HCT116 (cell line): ENCODE measurements around the gene BACH1. TPM values are rescaled to one million over a fixed set of nuclear protein-coding genes. Genes with fewer than 3 reads are reported as not detected.

Source experiments
- ATAC-seq: fragments of 200-7000 bp; cut with Tn5 transposase; 2 replicates; pipeline ENCODE4 v1.9.1; 2020; ENCODE audit warnings: mild to moderate bottlenecking, moderate library complexity
- BruUV-seq: library from RNA; stranded (reverse); fragments of 400-500 nt; replicated peaks from 2 replicates; lab custom pipeline; 2021; lab: Mats Ljungman, UMichigan
- CTCF ChIA-PET: fragments of 300-600 bp; sonication (Branson Sonifier 250); formaldehyde crosslinking; loops from one replicate; lab custom pipeline; 2021; ENCODE audit warnings: antibody characterized with exemption; lab: Charles Lee
- POLR2A ChIA-PET: fragments of 300-600, 350-600 bp; sonication (Branson Sonifier 250); formaldehyde crosslinking; loops from one replicate; lab custom pipeline; 2021; ENCODE audit warnings: antibody characterized with exemption; lab: Charles Lee
- RAD21 ChIA-PET, 2 experiments: fragments of 300-600 bp; sonication (Branson Sonifier 250); formaldehyde crosslinking; loops; one replicate each; lab custom pipeline; 2023; ENCODE audit warnings: low total read pairs in 2 of 2; ENCODE audit not compliant: uncharacterized antibody in 2 of 2, unreplicated experiment in 2 of 2, low non-redundant PET in 1 of 2; lab: Charles Lee
- DNase-seq: peaks from one replicate; pipeline ENCODE4 v3.0.0-alpha.2; 2010; ENCODE audit warnings: low read depth, low spot score
- H2AFZ ChIP-seq: fragments of 200-600 bp; shearing (Covaris generic), sonication (generic); 2 replicates; pipeline ENCODE4 v1.6.1; 2017; ENCODE audit warnings: low read depth, mixed run types, mixed read lengths, antibody characterized with exemption, low read length; ENCODE audit not compliant: poor library complexity, severe bottlenecking
- H3K27ac ChIP-seq: 2 replicates; pipeline ENCODE4 v1.5.1; 2012; ENCODE audit warnings: low read depth, low read length
- H3K27me3 ChIP-seq: fragments of 200-600 bp; sonication (generic); 2 replicates; pipeline ENCODE4 v1.6.1; 2016; ENCODE audit warnings: mixed run types, low read length, mixed read lengths; ENCODE audit not compliant: insufficient read depth
- H3K36me3 ChIP-seq, 2 experiments: fragments of 200-500 bp in 1 of 2; fragments of 200-600 bp in 1 of 2; sonication (Bioruptor generic) in 1 of 2; sonication (generic) in 1 of 2; 2 replicates each; pipeline versions ENCODE4 v1.5.1 to v1.6.1; 2014 to 2016; ENCODE audit warnings: low read length in 2 of 2, inconsistent platforms in 1 of 2, mixed read lengths in 1 of 2, mixed run types in 1 of 2; ENCODE audit not compliant: insufficient read depth in 2 of 2, control insufficient read depth in 1 of 2
- H3K4me1 ChIP-seq, 2 experiments: fragments of 200-600 bp in 1 of 2; sonication (generic) in 1 of 2; 2 replicates each; pipeline versions ENCODE4 v1.5.1 to v1.6.1; 2012 to 2017; ENCODE audit warnings: low read length in 2 of 2, inconsistent platforms in 1 of 2, mild to moderate bottlenecking in 1 of 2, mixed read lengths in 1 of 2, mixed run types in 1 of 2, moderate library complexity in 1 of 2; ENCODE audit not compliant: insufficient read depth in 2 of 2, control insufficient read depth in 1 of 2
- H3K4me2 ChIP-seq: fragments of 200-600 bp; sonication (generic); 2 replicates; pipeline ENCODE4 v1.6.1; 2017; ENCODE audit warnings: mixed run types, low read length, mixed read lengths
- H3K4me3 ChIP-seq, 2 experiments: fragments of 200-600 bp in 1 of 2; sonication (generic) in 1 of 2; replicated peaks in 1 of 2; 2 replicates each; pipeline ENCODE4 v1.5.1; 2011 to 2016; ENCODE audit warnings: low read length in 2 of 2, control low read depth in 1 of 2, low read depth in 1 of 2, mild to moderate bottlenecking in 1 of 2, mixed read lengths in 1 of 2, mixed run types in 1 of 2
- H3K79me2 ChIP-seq: fragments of 200-600 bp; sonication (generic); 2 replicates; pipeline ENCODE4 v1.6.1; 2017; ENCODE audit warnings: mild to moderate bottlenecking, mixed run types, low read length, moderate library complexity, mixed read lengths; ENCODE audit not compliant: insufficient read depth
- H3K9ac ChIP-seq: fragments of 200-600 bp; sonication (generic); 2 replicates; pipeline ENCODE4 v1.6.1; 2016; ENCODE audit warnings: low read length, mixed read lengths
- H3K9me2 ChIP-seq: fragments of 200-600 bp; sonication (generic), shearing (Covaris generic); 2 replicates; pipeline ENCODE4 v1.6.1; 2017; ENCODE audit warnings: mixed run types, mild to moderate bottlenecking, moderate library complexity; ENCODE audit not compliant: insufficient read depth
- H3K9me3 ChIP-seq, 2 experiments: fragments of 200-500 bp in 1 of 2; fragments of 200-600 bp in 1 of 2; sonication (Bioruptor generic) in 1 of 2; sonication (generic) in 1 of 2; 2 replicates each; pipeline ENCODE4 v1.6.1; 2014 to 2017; ENCODE audit warnings: low read length in 2 of 2, mixed read lengths in 2 of 2, inconsistent platforms in 1 of 2, low read depth in 1 of 2, mild to moderate bottlenecking in 1 of 2, mixed run types in 1 of 2, moderate library complexity in 1 of 2; ENCODE audit not compliant: control insufficient read depth in 1 of 2, insufficient read depth in 1 of 2
- H4K20me1 ChIP-seq: fragments of 200-600 bp; sonication (generic), shearing (Covaris generic); 2 replicates; pipeline ENCODE4 v1.6.1; 2017; ENCODE audit warnings: mixed run types, mild to moderate bottlenecking, moderate library complexity; ENCODE audit not compliant: insufficient read depth
- ATF3 ChIP-seq: IDR thresholded peaks from 2 replicates; pipeline ENCODE4 v1.6.1; 2012
- CBX3 ChIP-seq: IDR thresholded peaks from 2 replicates; pipeline ENCODE4 v1.6.1; 2012; ENCODE audit warnings: low read depth
- CEBPB ChIP-seq: IDR thresholded peaks from 2 replicates; pipeline ENCODE4 v1.6.1; 2012; ENCODE audit warnings: low read depth
- CTCF ChIP-seq, 3 experiments: fragments of 200-600 bp in 1 of 3; sonication (generic) in 1 of 3; IDR thresholded peaks in 2 of 3; conservative IDR thresholded peaks in 1 of 3; 2 replicates each; pipeline ENCODE4 v1.5.1; 2012 to 2017; ENCODE audit warnings: low read depth in 2 of 3, low read length in 2 of 3, antibody characterized with exemption in 1 of 3, borderline replicate concordance in 1 of 3, control low read depth in 1 of 3, mild to moderate bottlenecking in 1 of 3, mixed read lengths in 1 of 3, mixed run types in 1 of 3, moderate library complexity in 1 of 3; ENCODE audit not compliant: insufficient read depth in 1 of 3
- EGR1 ChIP-seq: IDR thresholded peaks from 2 replicates; pipeline ENCODE4 v1.6.1; 2012; ENCODE audit warnings: low read depth
- ELF1 ChIP-seq: IDR thresholded peaks from 2 replicates; pipeline ENCODE4 v1.6.1; 2012; ENCODE audit warnings: low read depth, borderline replicate concordance
- EZH2 ChIP-seq: fragments of 200-600 bp; sonication (generic); IDR thresholded peaks from 2 replicates; pipeline ENCODE4 v1.6.1; 2017; ENCODE audit warnings: antibody characterized with exemption, mixed run types
- EZH2phosphoT487 ChIP-seq: fragments of 200-600 bp; IDR thresholded peaks from 2 replicates; pipeline ENCODE4 v1.6.1; 2018; ENCODE audit warnings: antibody characterized with exemption, borderline replicate concordance
- FOSL1 ChIP-seq: IDR thresholded peaks from 2 replicates; pipeline ENCODE4 v1.6.1; 2012; ENCODE audit warnings: low read depth
- JUND ChIP-seq: IDR thresholded peaks from 2 replicates; pipeline ENCODE4 v1.6.1; 2012
- MAX ChIP-seq: IDR thresholded peaks from 2 replicates; pipeline ENCODE4 v1.6.1; 2012
- POLR2A ChIP-seq: IDR thresholded peaks from 2 replicates; pipeline ENCODE4 v1.7.0; 2011; ENCODE audit warnings: borderline replicate concordance; ENCODE audit not compliant: insufficient read depth, insufficient read length; ENCODE audit errors: extremely low read depth
- RAD21 ChIP-seq: IDR thresholded peaks from 2 replicates; pipeline ENCODE4 v1.6.1; 2012; ENCODE audit warnings: low read depth, mild to moderate bottlenecking
- SIN3A ChIP-seq: IDR thresholded peaks from 2 replicates; pipeline ENCODE4 v1.6.1; 2012; ENCODE audit warnings: low read depth
- SP1 ChIP-seq: IDR thresholded peaks from 2 replicates; pipeline ENCODE4 v1.6.1; 2012; ENCODE audit warnings: low read depth
- SRF ChIP-seq: IDR thresholded peaks from 2 replicates; pipeline ENCODE4 v1.6.1; 2012; ENCODE audit warnings: low read depth
- TCF7L2 ChIP-seq: IDR thresholded peaks from 2 replicates; pipeline ENCODE4 v1.7.0; 2011; ENCODE audit warnings: borderline replicate concordance, inconsistent platforms; ENCODE audit not compliant: insufficient read depth, insufficient read length; ENCODE audit errors: extremely low read depth
- YY1 ChIP-seq: IDR thresholded peaks from 2 replicates; pipeline ENCODE4 v1.6.1; 2011; ENCODE audit warnings: low read length, low read depth, moderate library complexity, mild to moderate bottlenecking; ENCODE audit not compliant: insufficient replicate concordance; ENCODE audit errors: extremely low read depth
- ZFX ChIP-seq: fragments of 450-650 bp; IDR thresholded peaks from 2 replicates; pipeline ENCODE4 v1.6.1; 2017
- ZNF274 ChIP-seq: fragments of 200-500 bp; sonication (Bioruptor generic); IDR thresholded peaks from 2 replicates; pipeline ENCODE4 v1.6.1; 2014; ENCODE audit warnings: mild to moderate bottlenecking, low read depth, low read length, inconsistent platforms
- intact Hi-C: fragments of 100-400 bp; cut with micrococcal nuclease; formaldehyde crosslinking; loops from 2 replicates; pipeline ENCODE4 v1.10.0; 2022
- total RNA-seq: library from RNA; stranded (reverse); gene quantifications from one replicate; pipeline ENCODE4 v1.2.1, GENCODE V29; 2021; ENCODE audit not compliant: unreplicated experiment

The BACH1 gene
- total RNA-seq, 1 experiment from 2014 or later = 28.4 TPM

- TF ChIP-seq SIN3A (no peak), ELF1 (no peak), EZH2phosphoT487 (no peak), SRF (no peak), CTCF (IDR thresholded peaks at IDR 0.05 in 2 of 3, conservative IDR thresholded peaks at IDR 0.05 in 1 of 3; ENCODE audit: borderline replicate concordance in 1 of 3, insufficient read depth in 1 of 3, low read depth in 2 of 3, low read length in 2 of 3) (no peak), JUND (no peak)
These were observed 80.9 kb downstream of the BACH1 start (continued) for GRCh38 chr21:29379517-29380054.

- CTCF ChIA-PET = interaction anchor here (0.8 to 1.6 kb wide), 2 partner anchors 11 to 292 kb away, joined by 3 to 5 read pairs; no protein-coding TSS in a partner anchor
- no peak for DNase-seq
- no peaks in the 10 kb centered on the region for H4K20me1 ChIP-seq
- no TSS peak for BruUV-seq
- no peaks in the 10 kb centered on the region for H3K27me3 ChIP-seq
- H3K4me1 ChIP-seq = peaks cover 5 to 11% of the 10 kb centered on the region in 2 experiments; a peak in 2 of 4 replicates
- no peak overlapping the region for H3K4me3 ChIP-seq
- peak overlapping the region; percentile 44 for H3K4me2 ChIP-seq
- H3K9ac ChIP-seq = no peak overlapping the region
- ATAC-seq = peak; percentile 69
- H3K79me2 ChIP-seq = no peaks in the 10 kb centered on the region
- RAD21 ChIA-PET = no interaction called here
- H3K9me3 ChIP-seq = no peaks in the 10 kb centered on the region
- H3K36me3 ChIP-seq = no peaks in the 10 kb centered on the region
- H3K27ac ChIP-seq = no peak overlapping the region
- no peak overlapping the region for H2AFZ ChIP-seq
- intact Hi-C loops = no loop called here
- POLR2A ChIA-PET = no interaction called here
- H3K9me2 ChIP-seq = no peaks in the 10 kb centered on the region
- TF ChIP-seq EGR1 (no peak), SIN3A (no peak), MAX (no peak), CTCF (IDR thresholded peaks at IDR 0.05 in 2 of 3, conservative IDR thresholded peaks at IDR 0.05 in 1 of 3; ENCODE audit: borderline replicate concordance in 1 of 3, insufficient read depth in 1 of 3, low read depth in 2 of 3, low read length in 2 of 3) (no peak), SP1 (no peak), ZNF274 (no peak), EZH2 (no peak), TCF7L2 (no peak), ZFX (no peak), YY1 (no peak), RAD21 (no peak), ELF1 (no peak), POLR2A (no peak), FOSL1 (no peak), JUND (no peak), ATF3 (no peak), CBX3 (no peak), CEBPB (no peak)
These were observed 83.4 kb downstream of the BACH1 start for GRCh38 chr21:29382030-29382654.
